Esophagus muscularis mucosa (tissue), 4 donors: ENCODE measurements around the gene KCNQ1. TPM values are rescaled to one million over a fixed set of nuclear protein-coding genes. Genes with fewer than 3 reads are reported as not detected.

Experiments
- DNase-seq: peaks from one replicate; pipeline ENCODE4 v3.0.0-alpha.2; 2017; ENCODE audit errors: extremely low spot score
- H3K27ac ChIP-seq, 4 donors: fragments of 200-600 bp; sonication (generic); replicated peaks in 1 of 4; 1 replicate in 3 of 4; 2 replicates in 1 of 4; pipeline ENCODE4 v1.5.1; 2016 to 2019; ENCODE audit warnings: mild to moderate bottlenecking in 1 of 4
- H3K27me3 ChIP-seq, 4 donors: fragments of 200-600 bp; sonication (generic); one replicate each; pipeline versions ENCODE4 v1.5.1 to v1.6.0; 2016 to 2019
- H3K36me3 ChIP-seq, 4 donors: fragments of 200-600 bp; sonication (generic); one replicate each; pipeline ENCODE4 v1.5.1; 2016 to 2019
- H3K4me1 ChIP-seq, 4 donors: fragments of 200-600 bp; sonication (generic); one replicate each; pipeline ENCODE4 v1.5.1; 2016 to 2019
- H3K4me3 ChIP-seq, 4 donors: fragments of 200-600 bp; sonication (generic); 1 replicate in 2 of 4; 2 replicates in 2 of 4; pipeline ENCODE4 v1.5.1; 2016 to 2019; ENCODE audit warnings: mild to moderate bottlenecking in 4 of 4, moderate library complexity in 1 of 4
- H3K9me3 ChIP-seq, 4 donors: fragments of 200-600 bp; sonication (generic); 1 replicate in 3 of 4; 2 replicates in 1 of 4; pipeline ENCODE4 v1.5.1; 2016 to 2019
- CTCF ChIP-seq, 3 experiments: fragments of 200-600 bp in 2 of 3; fragments of 450-650 bp in 1 of 3; sonication (generic) in 2 of 3; IDR thresholded peaks; one replicate each; pipeline ENCODE4 v1.5.1; 2017 to 2019; ENCODE audit warnings: antibody characterized with exemption in 3 of 3, mild to moderate bottlenecking in 2 of 3, moderate library complexity in 1 of 3
- EP300 ChIP-seq: sonication (generic); formaldehyde crosslinking; IDR thresholded peaks from one replicate; pipeline ENCODE4 v1.6.1; 2017; ENCODE audit warnings: antibody characterized with exemption
- POLR2A ChIP-seq: fragments of 450-650 bp; IDR thresholded peaks from one replicate; pipeline ENCODE4 v1.6.1; 2017; ENCODE audit warnings: antibody characterized with exemption, moderate library complexity, mild to moderate bottlenecking, low read depth
- POLR2AphosphoS5 ChIP-seq, 2 donors: sonication (generic); formaldehyde crosslinking; IDR thresholded peaks; one replicate each; pipeline ENCODE4 v1.6.1; 2017; ENCODE audit warnings: antibody characterized with exemption in 2 of 2
- WGBS: methylation state at CpG from one replicate; pipeline ENCODE4 v1.1.5; 2018; 5-methylcytosine and 5-hydroxymethylcytosine counted together
- intact Hi-C: fragments of 100-400 bp; cut with DNase I; formaldehyde crosslinking; loops from one replicate; pipeline ENCODE4 v1.15.1; 2023
- total RNA-seq, 4 donors: library from RNA; depleted of rRNA; stranded (reverse); fragments of >200 nt; gene quantifications; one replicate each; pipeline versions ENCODE4 v1.1.0 to v1.2.1, GENCODE V29; 2016

KCNQ1 gene
- total RNA-seq, 4 donors from 2014 or later: 2.1 to 5.9 (median 4.3) TPM

- intact Hi-C loops: loop anchor here (5.0 to 10.0 kb wide), 4 partner anchors 164 to 339 kb away; partner anchors contain the start of genes C11orf21, KCNQ1OT1 and TSPAN32
- H3K9me3 ChIP-seq: no peaks in the 10 kb centered on the region
- TF ChIP-seq CTCF (IDR thresholded peaks at IDR 0.05) (no peak), EP300 (no peak), POLR2A (no peak)
- H3K36me3 ChIP-seq: peaks cover 0 to 6% (median 0%) of the 10 kb centered on the region in 4 donors
- WGBS: 77% methylated on average over 8 of the region's 22 CpGs
- H3K27ac ChIP-seq: no peak overlapping the region
- peaks cover 12 to 31% (median 18%) of the 10 kb centered on the region in 4 donors for H3K4me1 ChIP-seq
- no peak overlapping the region for H3K4me3 ChIP-seq
- DNase-seq: no peak
- H3K27me3 ChIP-seq: peaks cover 0 to 3% (median 0%) of the 10 kb centered on the region in 4 donors
These were observed 88.9 kb downstream of the KCNQ1 start for GRCh38 chr11:2533587-2534133.

DNA sequence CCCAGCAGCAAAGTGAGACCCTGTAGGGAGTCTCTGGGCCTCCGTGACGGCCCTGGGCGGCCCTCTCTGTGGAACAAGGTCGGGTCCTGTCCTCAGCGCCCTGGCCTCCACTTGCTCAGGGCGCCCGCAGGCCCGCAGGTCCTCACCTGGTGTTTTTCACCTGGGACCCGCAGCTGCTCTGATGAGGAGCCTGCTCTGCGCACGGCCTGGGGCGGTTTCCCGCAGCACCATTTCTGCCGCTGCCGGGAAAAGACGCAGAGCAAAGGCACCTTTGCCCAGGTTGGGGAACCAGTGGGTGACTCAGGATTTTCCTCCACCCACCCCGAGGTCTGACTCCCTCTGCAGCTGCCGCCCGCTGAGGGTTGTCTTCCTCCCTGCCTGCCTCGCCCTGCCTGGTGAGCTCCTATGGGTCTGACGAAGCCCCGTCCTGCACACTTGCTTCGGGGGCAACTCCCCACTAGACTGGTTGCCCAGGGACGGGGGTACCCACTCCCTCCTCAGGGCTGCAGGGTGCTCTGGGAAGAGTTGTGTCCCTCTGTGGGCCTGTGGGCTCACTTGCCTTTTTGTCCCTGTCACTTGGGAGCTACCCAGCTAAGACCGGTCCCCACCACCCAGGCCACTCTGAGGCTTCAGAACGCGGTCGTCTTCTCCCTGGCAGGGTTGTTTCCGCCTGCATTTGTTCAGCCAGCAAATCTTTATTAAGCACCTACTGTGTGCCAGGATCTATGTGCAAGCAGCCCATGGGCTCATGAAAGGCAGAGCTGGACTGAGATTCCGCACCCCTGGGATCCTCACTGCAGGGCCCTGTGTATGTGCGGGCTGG is 89.5 kb downstream of the KCNQ1 start:
- H3K4me1 ChIP-seq: peaks cover 12 to 31% (median 18%) of the 10 kb centered on the region in 4 donors

GRCh38 chr11:2534957-2535672 is 90.3 kb downstream of the KCNQ1 start:
- H3K27me3 ChIP-seq: no peaks in the 10 kb centered on the region
- H3K36me3 ChIP-seq: no peaks in the 10 kb centered on the region
- peaks cover 12 to 31% (median 18%) of the 10 kb centered on the region in 4 donors for H3K4me1 ChIP-seq
- intact Hi-C loops: loop anchor here (5.0 to 10.0 kb wide), 4 partner anchors 162 to 340 kb away; partner anchors contain the start of genes C11orf21, KCNQ1OT1 and TSPAN32
- 95% methylated on average over 14 of the region's 15 CpGs for WGBS
- no peaks in the 10 kb centered on the region for H3K9me3 ChIP-seq
- no peak for DNase-seq
- no peak overlapping the region for H3K27ac ChIP-seq
- no peak for TF ChIP-seq POLR2A
- TF ChIP-seq POLR2AphosphoS5 (IDR thresholded peaks at IDR 0.05): no peak
- no peak for TF ChIP-seq CTCF (IDR thresholded peaks at IDR 0.05)
- no peak for TF ChIP-seq EP300
- H3K4me3 ChIP-seq: no peak overlapping the region

More for the DNA sequence above, 89.5 kb downstream of the KCNQ1 start:
- WGBS: 93% methylated on average over 10 of the region's 31 CpGs
- peaks cover 0 to 3% (median 0%) of the 10 kb centered on the region in 4 donors for H3K27me3 ChIP-seq
- H3K27ac ChIP-seq: no peak overlapping the region
- no peaks in the 10 kb centered on the region for H3K36me3 ChIP-seq
- H3K9me3 ChIP-seq: no peaks in the 10 kb centered on the region
- TF ChIP-seq EP300: no peak
- TF ChIP-seq POLR2AphosphoS5 (IDR thresholded peaks at IDR 0.05): no peak
- TF ChIP-seq POLR2A: no peak
- no peak for TF ChIP-seq CTCF (IDR thresholded peaks at IDR 0.05)
- no peak for DNase-seq
- intact Hi-C loops: loop anchor here (5.0 to 10.0 kb wide), 4 partner anchors 163 to 340 kb away; partner anchors contain the start of genes C11orf21, KCNQ1OT1 and TSPAN32
- H3K4me3 ChIP-seq: no peak overlapping the region

GRCh38 chr11:2535673-2536439 is 91.0 kb downstream of the KCNQ1 start:
- DNase-seq: no peak
- no peaks in the 10 kb centered on the region for H3K27me3 ChIP-seq
- no peaks in the 10 kb centered on the region for H3K9me3 ChIP-seq
- H3K27ac ChIP-seq: no peak overlapping the region
- WGBS: 96% methylated on average over 14 of the region's 27 CpGs
- TF ChIP-seq POLR2AphosphoS5 (IDR thresholded peaks at IDR 0.05): no peak
- TF ChIP-seq POLR2A: no peak
- TF ChIP-seq CTCF (IDR thresholded peaks at IDR 0.05): no peak
- TF ChIP-seq EP300: no peak
- no peaks in the 10 kb centered on the region for H3K36me3 ChIP-seq
- H3K4me3 ChIP-seq: no peak overlapping the region
- intact Hi-C loops: loop anchor here (10.0 kb wide), 3 partner anchors 231 to 341 kb away; partner anchors contain the start of genes C11orf21 and TSPAN32
- peaks cover 12 to 31% (median 18%) of the 10 kb centered on the region in 4 donors for H3K4me1 ChIP-seq
